ENCODE data around the gene CHSY3. TPM values are rescaled to one million over a fixed set of nuclear protein-coding genes. Genes with fewer than 3 reads are reported as not detected.

The CHSY3 gene
- total RNA-seq, 1 donor from 2014 or later: 1.7 TPM

DNA sequence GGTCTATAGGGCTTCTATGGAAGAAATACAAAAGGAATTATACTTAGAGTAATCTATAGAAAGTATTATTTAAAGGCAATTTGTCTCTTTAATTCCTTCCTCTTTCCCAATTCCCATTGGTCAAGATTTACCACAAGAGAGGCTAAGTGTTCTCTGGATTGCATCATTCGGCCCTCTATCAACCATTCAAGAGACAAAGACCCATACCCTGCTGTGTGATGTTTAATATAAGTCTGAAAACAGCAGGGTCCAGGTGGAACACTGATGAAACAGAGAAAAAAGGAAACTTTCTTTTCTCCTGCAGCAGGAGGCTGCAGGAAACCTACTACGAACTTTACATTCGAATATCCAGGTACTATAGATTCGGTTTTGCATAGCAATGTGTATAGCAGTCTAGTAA, 323.4 kb downstream of the CHSY3 start:
- H3K27me3 ChIP-seq (ENCODE audit: control insufficient read depth, insufficient read depth, low read length): no peaks in the 10 kb centered on the region
- no peaks in the 10 kb centered on the region for H3K36me3 ChIP-seq (ENCODE audit: control insufficient read depth, insufficient read depth, low read length)
- TF ChIP-seq CTCF (IDR thresholded peaks at IDR 0.05; ENCODE audit: insufficient read depth, low read length, poor library complexity, severe bottlenecking): no peak
- DNase-seq (ENCODE audit: low read depth): no peak
- no peak overlapping the region for H3K4me3 ChIP-seq (ENCODE audit: low read depth, low read length)

DNA sequence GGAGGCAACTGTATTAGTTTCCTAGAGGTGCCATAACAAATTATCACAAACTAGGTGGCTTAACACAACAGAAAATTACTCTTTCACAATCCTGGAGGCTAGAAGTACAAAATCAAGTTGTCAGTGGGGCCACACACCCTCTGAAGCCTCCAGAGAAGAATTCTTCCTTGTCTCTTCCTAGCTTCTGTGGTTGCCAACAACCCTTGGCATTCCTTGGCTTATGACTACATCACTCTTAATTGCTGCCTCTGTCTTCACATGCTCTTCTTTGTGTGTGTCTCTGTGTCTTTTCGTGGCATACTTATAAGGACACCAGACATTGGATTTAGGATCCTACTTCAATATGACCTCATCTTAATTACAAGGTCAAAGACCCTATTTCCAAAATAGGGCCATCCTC, 327.5 kb downstream of the CHSY3 start:
- TF ChIP-seq CTCF (IDR thresholded peaks at IDR 0.05; ENCODE audit: insufficient read depth, low read length, poor library complexity, severe bottlenecking): no peak

GRCh38 chr5:130234816-130235215, 330.6 kb downstream of the CHSY3 start:
- H3K36me3 ChIP-seq (ENCODE audit: control insufficient read depth, insufficient read depth, low read length): no peaks in the 10 kb centered on the region
- TF ChIP-seq CTCF (IDR thresholded peaks at IDR 0.05; ENCODE audit: insufficient read depth, low read length, poor library complexity, severe bottlenecking): no peak
- DNase-seq (ENCODE audit: low read depth): no peak

More for the DNA sequence above, 327.5 kb downstream of the CHSY3 start:
- H3K27me3 ChIP-seq (ENCODE audit: control insufficient read depth, insufficient read depth, low read length): no peaks in the 10 kb centered on the region
- no peak for DNase-seq (ENCODE audit: low read depth)
- no peak overlapping the region for H3K4me3 ChIP-seq (ENCODE audit: low read depth, low read length)
- no peaks in the 10 kb centered on the region for H3K36me3 ChIP-seq (ENCODE audit: control insufficient read depth, insufficient read depth, low read length)

More at GRCh38 chr5:130234816-130235215, 330.6 kb downstream of the CHSY3 start:
- Histone ChIP-seq H3K27me3 (ENCODE audit: control insufficient read depth, insufficient read depth, low read length) (no peaks in the 10 kb centered on the region), H3K4me3 (ENCODE audit: low read depth, low read length) (no peak overlapping the region)

Other genes with a start within 250 kb of the CHSY3 start
- not detected in 2 replicates for gene MINAR2, start 156.4 kb upstream of the CHSY3 start, total RNA-seq

All from kidney epithelial cell (primary cell).